OCI-LY7 (cell line): Measurements from ENCODE around the gene MREG.

Source experiments
- EZH2phosphoT487 ChIP-seq: fragments of 200-600 bp; sonication (generic); IDR thresholded peaks from 2 replicates; pipeline ENCODE4 v1.6.1; 2018; ENCODE audit warnings: low read depth, borderline replicate concordance, mild to moderate bottlenecking, mixed run types, antibody characterized with exemption, low read length, moderate library complexity, mixed read lengths
- TF ChIP-seq, protein P1 (sequence below): fragments of 200-600 bp; sonication (generic); conservative IDR thresholded peaks from 2 replicates; pipeline ENCODE4 v1.5.1; 2014; ENCODE audit warnings: mild to moderate bottlenecking, antibody characterized with exemption, low read length, moderate library complexity, mixed read lengths

DNA sequence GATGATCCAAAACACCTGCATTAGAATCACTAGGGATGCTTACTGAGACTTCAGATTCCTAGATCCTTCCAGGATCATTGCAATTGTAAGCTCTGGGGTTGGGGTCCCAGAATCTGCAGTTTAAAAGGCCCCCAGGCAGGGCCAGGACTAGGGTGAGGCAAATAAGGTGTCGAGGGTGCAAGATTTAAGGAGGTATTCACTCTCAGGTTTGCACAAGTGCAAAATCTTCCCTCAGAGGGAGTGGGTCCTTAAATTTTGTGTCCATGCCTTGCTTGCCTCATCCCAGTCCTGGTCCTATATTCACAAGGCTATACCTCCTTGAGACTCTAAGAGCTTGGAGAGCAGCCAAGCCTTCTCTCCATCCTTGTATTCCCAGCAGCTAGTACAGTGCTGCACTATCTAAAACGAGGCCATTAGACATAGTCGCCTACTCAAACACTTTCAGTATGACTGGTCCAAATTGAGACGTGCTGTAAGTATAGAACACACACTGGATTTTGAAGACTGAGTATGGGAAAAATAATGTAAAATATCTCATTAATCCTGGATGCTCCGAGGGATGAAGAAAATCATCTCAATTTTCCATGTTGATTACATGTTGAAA is 31.6 kb upstream of the MREG start:
- TF ChIP-seq, protein P1, sequence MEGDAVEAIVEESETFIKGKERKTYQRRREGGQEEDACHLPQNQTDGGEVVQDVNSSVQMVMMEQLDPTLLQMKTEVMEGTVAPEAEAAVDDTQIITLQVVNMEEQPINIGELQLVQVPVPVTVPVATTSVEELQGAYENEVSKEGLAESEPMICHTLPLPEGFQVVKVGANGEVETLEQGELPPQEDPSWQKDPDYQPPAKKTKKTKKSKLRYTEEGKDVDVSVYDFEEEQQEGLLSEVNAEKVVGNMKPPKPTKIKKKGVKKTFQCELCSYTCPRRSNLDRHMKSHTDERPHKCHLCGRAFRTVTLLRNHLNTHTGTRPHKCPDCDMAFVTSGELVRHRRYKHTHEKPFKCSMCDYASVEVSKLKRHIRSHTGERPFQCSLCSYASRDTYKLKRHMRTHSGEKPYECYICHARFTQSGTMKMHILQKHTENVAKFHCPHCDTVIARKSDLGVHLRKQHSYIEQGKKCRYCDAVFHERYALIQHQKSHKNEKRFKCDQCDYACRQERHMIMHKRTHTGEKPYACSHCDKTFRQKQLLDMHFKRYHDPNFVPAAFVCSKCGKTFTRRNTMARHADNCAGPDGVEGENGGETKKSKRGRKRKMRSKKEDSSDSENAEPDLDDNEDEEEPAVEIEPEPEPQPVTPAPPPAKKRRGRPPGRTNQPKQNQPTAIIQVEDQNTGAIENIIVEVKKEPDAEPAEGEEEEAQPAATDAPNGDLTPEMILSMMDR = no peak
- TF ChIP-seq EZH2phosphoT487 = no peak
